Smooth muscle cell (in vitro differentiated cells): Measurements from ENCODE around the gene SPRED3. TPM values are rescaled to one million over a fixed set of nuclear protein-coding genes. Genes with fewer than 3 reads are reported as not detected.

ENCODE experiments used
- DNase-seq: peaks from one replicate; lab custom pipeline; 2025; ENCODE audit not compliant: unreplicated experiment; lab: John Stamatoyannopoulos, UW
- H2AFZ ChIP-seq: fragments of 200-600 bp; sonication (generic); 2 replicates; pipeline ENCODE4 v1.6.0; 2016; ENCODE audit warnings: antibody characterized with exemption, low read depth, mild to moderate bottlenecking
- H3F3A ChIP-seq: fragments of 200-600 bp; sonication (generic); 2 replicates; pipeline ENCODE4 v1.6.0; 2017; ENCODE audit warnings: antibody characterized with exemption, low read depth
- H3K27ac ChIP-seq: fragments of 200-600 bp; sonication (generic); 2 replicates; pipeline ENCODE4 v1.5.1; 2016; ENCODE audit warnings: low read depth, mild to moderate bottlenecking
- H3K27me3 ChIP-seq: fragments of 200-600 bp; sonication (generic); 2 replicates; pipeline ENCODE4 v1.6.1; 2016; ENCODE audit warnings: low read depth, mild to moderate bottlenecking
- H3K36me3 ChIP-seq: fragments of 200-600 bp; sonication (generic); 2 replicates; pipeline ENCODE4 v1.5.1; 2016; ENCODE audit warnings: low read depth
- H3K4me1 ChIP-seq: fragments of 200-600 bp; sonication (generic); 2 replicates; pipeline ENCODE4 v1.5.1; 2016; ENCODE audit warnings: low read depth
- H3K4me2 ChIP-seq: fragments of 200-600 bp; sonication (generic); 2 replicates; pipeline ENCODE4 v1.6.0; 2016; ENCODE audit warnings: mild to moderate bottlenecking
- H3K4me3 ChIP-seq: fragments of 200-600 bp; sonication (generic); 2 replicates; pipeline ENCODE4 v1.5.1; 2016; ENCODE audit warnings: mild to moderate bottlenecking
- H3K79me2 ChIP-seq: fragments of 200-600 bp; sonication (generic); 2 replicates; pipeline ENCODE4 v1.6.0; 2016; ENCODE audit warnings: low read depth, mild to moderate bottlenecking
- H3K9ac ChIP-seq: fragments of 200-600 bp; sonication (generic); 2 replicates; pipeline ENCODE4 v1.6.0; 2016; ENCODE audit warnings: low read depth
- H3K9me3 ChIP-seq: fragments of 200-600 bp; sonication (generic); replicated peaks from 2 replicates; pipeline ENCODE4 v1.5.1; 2016; ENCODE audit warnings: low read depth
- H4K20me1 ChIP-seq: fragments of 200-600 bp; sonication (generic); 2 replicates; pipeline ENCODE4 v1.6.0; 2016; ENCODE audit warnings: low read depth
- WGBS: methylation state at CpG from one replicate; pipeline ENCODE4 v1.1.7; 2016; ENCODE audit warnings: low lambda C conversion rate; 5-methylcytosine and 5-hydroxymethylcytosine counted together
- polyA plus RNA-seq: library from polyadenylated mRNA; unstranded; fragments of >200 nt; fragmentation: Nextera tagmentation; extraction: Ambion mirVana; gene quantifications from 2 replicates; pipeline ENCODE4 v1.2.1, GENCODE V29; 2016
- total RNA-seq: library from RNA; depleted of rRNA; stranded (reverse); fragments of >200 nt; gene quantifications from 2 replicates; pipeline ENCODE4 v1.2.3, GENCODE V29; 2014
- TF ChIP-seq, protein P1 (sequence below): fragments of 200-600 bp; sonication (generic); IDR thresholded peaks from 2 replicates; pipeline ENCODE4 v1.5.1; 2017; ENCODE audit warnings: borderline replicate concordance, mild to moderate bottlenecking, antibody characterized with exemption; ENCODE audit not compliant: insufficient read depth, poor library complexity, severe bottlenecking

SPRED3 gene
- total and polyA plus RNA-seq, 2 experiments from 2014 or later = 1.8 to 3.0 TPM

DNA sequence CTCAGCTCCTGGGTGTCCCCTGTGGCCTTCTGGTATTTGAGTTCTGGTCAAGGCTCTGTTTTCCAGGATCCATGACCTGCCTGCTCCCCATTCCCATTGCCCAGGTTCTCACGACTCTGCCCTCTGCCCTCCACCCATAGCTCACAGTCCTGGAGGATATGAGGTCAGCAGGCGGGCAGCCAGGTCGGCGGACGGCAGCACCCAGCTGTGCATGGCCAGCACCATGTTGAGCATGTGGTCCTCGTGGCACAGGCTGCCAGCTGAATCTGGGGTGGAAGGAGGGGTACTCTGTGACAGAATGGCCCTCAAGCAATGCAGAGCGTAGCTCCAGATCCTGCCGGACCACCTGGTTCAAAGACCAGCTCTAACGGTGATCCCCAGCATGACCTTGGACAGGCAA lies 32.4 kb downstream of the SPRED3 start:
- Histone ChIP-seq H3K4me2 (no peak overlapping the region), H3K4me1 (peaks cover 3% of the 10 kb centered on the region), H3K36me3 (no peaks in the 10 kb centered on the region), H3F3A (no peaks in the 10 kb centered on the region), H3K27me3 (peaks cover 10% of the 10 kb centered on the region), H3K27ac (no peak overlapping the region), H3K9me3 (no peaks in the 10 kb centered on the region), H2AFZ (no peak overlapping the region), H3K4me3 (no peak overlapping the region), H3K79me2 (no peaks in the 10 kb centered on the region), H4K20me1 (no peaks in the 10 kb centered on the region), H3K9ac (no peak overlapping the region)
- WGBS = 98% methylated on average over 9 of the region's 9 CpGs
- DNase-seq = no peak
- TF ChIP-seq, protein P1, sequence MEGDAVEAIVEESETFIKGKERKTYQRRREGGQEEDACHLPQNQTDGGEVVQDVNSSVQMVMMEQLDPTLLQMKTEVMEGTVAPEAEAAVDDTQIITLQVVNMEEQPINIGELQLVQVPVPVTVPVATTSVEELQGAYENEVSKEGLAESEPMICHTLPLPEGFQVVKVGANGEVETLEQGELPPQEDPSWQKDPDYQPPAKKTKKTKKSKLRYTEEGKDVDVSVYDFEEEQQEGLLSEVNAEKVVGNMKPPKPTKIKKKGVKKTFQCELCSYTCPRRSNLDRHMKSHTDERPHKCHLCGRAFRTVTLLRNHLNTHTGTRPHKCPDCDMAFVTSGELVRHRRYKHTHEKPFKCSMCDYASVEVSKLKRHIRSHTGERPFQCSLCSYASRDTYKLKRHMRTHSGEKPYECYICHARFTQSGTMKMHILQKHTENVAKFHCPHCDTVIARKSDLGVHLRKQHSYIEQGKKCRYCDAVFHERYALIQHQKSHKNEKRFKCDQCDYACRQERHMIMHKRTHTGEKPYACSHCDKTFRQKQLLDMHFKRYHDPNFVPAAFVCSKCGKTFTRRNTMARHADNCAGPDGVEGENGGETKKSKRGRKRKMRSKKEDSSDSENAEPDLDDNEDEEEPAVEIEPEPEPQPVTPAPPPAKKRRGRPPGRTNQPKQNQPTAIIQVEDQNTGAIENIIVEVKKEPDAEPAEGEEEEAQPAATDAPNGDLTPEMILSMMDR = no peak

DNA sequence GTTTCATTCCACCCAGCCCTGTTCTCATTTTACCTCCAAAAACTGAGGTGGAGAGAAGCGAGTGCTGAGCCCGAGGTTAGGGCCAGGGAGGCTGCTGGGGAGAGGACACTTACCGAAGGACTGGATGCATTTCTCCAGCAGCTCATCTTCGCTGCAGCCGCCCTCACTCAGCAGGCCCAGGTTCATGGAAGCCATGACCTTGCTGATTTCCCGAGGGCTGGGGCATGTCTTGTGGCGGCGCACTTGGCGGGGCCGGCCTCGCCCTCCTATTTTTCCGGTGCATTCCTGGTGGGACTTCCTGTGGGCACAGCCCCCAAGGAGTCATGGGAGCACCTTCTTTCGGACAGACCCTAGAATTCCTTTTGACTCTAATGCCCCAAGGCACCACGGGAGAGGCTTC lies 33.4 kb downstream of the SPRED3 start:
- DNase-seq = no peak
- Histone ChIP-seq H3K79me2 (no peaks in the 10 kb centered on the region), H3K9me3 (no peaks in the 10 kb centered on the region), H3K4me3 (no peak overlapping the region), H3K4me2 (no peak overlapping the region), H3K4me1 (peaks cover 3% of the 10 kb centered on the region), H3K27me3 (peaks cover 10% of the 10 kb centered on the region), H3K9ac (no peak overlapping the region), H3K27ac (no peak overlapping the region), H2AFZ (no peak overlapping the region), H3K36me3 (no peaks in the 10 kb centered on the region), H4K20me1 (no peaks in the 10 kb centered on the region), H3F3A (no peaks in the 10 kb centered on the region)
- TF ChIP-seq, protein P1 = no peak
- 90% methylated on average over 14 of the region's 14 CpGs for WGBS

DNA sequence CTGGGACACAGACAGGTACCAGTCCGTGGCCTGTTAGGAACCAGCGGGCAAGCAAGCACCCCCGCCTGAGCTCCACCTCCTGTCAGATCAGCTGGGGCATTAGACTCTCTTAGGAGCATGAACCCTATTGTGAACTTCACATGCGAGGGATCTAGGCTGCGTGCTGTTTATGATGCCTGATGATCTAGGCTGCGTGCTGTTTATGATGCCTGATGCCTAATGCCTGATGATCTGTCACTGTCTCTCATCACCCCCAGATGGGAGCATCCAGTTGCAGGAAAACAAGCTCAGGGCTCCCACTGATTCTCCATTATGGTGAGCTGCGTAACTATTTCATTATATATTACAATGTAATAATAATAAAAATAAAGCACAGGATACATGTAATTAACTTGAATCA lies 33.9 kb downstream of the SPRED3 start:
- Histone ChIP-seq H3K9ac (no peak overlapping the region), H3K9me3 (no peaks in the 10 kb centered on the region), H2AFZ (no peak overlapping the region), H3K79me2 (no peaks in the 10 kb centered on the region), H3K4me2 (no peak overlapping the region), H3K4me1 (peaks cover 3% of the 10 kb centered on the region), H3K36me3 (no peaks in the 10 kb centered on the region), H3K4me3 (no peak overlapping the region), H4K20me1 (no peaks in the 10 kb centered on the region), H3K27ac (no peak overlapping the region), H3F3A (no peaks in the 10 kb centered on the region), H3K27me3 (peaks cover 10% of the 10 kb centered on the region)
- WGBS = 90% methylated on average over 7 of the region's 7 CpGs
- DNase-seq = no peak
- TF ChIP-seq, protein P1 = no peak

DNA sequence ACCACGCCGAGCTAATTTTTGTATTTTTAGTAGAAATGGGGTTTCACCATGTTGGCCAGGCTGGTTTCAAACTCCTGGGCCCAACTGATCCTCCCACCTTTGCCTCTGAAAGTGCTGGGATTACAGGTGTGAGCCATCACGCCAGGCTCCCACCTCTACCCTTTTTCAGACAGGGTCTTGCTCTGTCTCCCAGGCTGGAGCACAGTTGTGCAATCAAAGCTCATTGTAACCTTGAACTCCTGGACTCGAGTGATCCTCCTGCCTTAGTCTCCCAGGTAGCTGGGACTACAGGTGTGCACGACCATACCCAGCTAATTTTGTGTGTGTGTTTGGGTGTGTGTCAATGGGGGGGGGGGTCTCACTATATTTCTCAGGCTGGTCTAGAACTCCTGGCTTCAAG lies 35.8 kb downstream of the SPRED3 start:
- H3K27me3 ChIP-seq = no peaks in the 10 kb centered on the region
- DNase-seq = no peak
- no peak overlapping the region for H2AFZ ChIP-seq
- no peaks in the 10 kb centered on the region for H3K4me1 ChIP-seq
- H3K9ac ChIP-seq = no peak overlapping the region
- H3K4me3 ChIP-seq = no peak overlapping the region
- TF ChIP-seq, protein P1 = no peak
- WGBS = 94% methylated on average over 4 of the region's 5 CpGs
- no peaks in the 10 kb centered on the region for H3K79me2 ChIP-seq
- no peak overlapping the region for H3K4me2 ChIP-seq
- H3K9me3 ChIP-seq = no peaks in the 10 kb centered on the region
- no peaks in the 10 kb centered on the region for H4K20me1 ChIP-seq
- no peak overlapping the region for H3K27ac ChIP-seq
- H3F3A ChIP-seq = no peaks in the 10 kb centered on the region
- H3K36me3 ChIP-seq = no peaks in the 10 kb centered on the region
